K562 (cell line): ENCODE measurements around the gene PPM1E.
"Not testable (repeated sequence)": the region's sequence is repeated elsewhere in the genome, so short reads cannot be mapped to it uniquely, and the experiment has no call there.

Source experiments
- CCNT2 ChIP-seq: IDR thresholded peaks from 2 replicates; pipeline ENCODE4 v1.6.1; 2011; ENCODE audit warnings: borderline replicate concordance, low read depth, mild to moderate bottlenecking, moderate library complexity, mixed read lengths, low read length; ENCODE audit not compliant: insufficient read length; ENCODE audit errors: extremely low read depth
- DIDO1 ChIP-seq: fragments of 450-650 bp; IDR thresholded peaks from 2 replicates; pipeline ENCODE4 v1.6.1; 2016; ENCODE audit warnings: low read depth, missing biosample characterization, missing genetic modification characterization
- LARP7 ChIP-seq: fragments of 450-650 bp; IDR thresholded peaks from 2 replicates; pipeline ENCODE4 v1.6.1; 2016
- MYNN ChIP-seq, 2 experiments: sonication (generic); formaldehyde crosslinking in 1 of 2; IDR thresholded peaks; 2 replicates each; pipeline versions ENCODE4 v1.5.0 to v1.6.1; 2016 to 2020; ENCODE audit warnings: antibody characterized with exemption in 1 of 2, missing genetic modification reagents in 1 of 2
- TF ChIP-seq, protein P1 (sequence below): sonication (generic); formaldehyde crosslinking; IDR thresholded peaks from 2 replicates; pipeline ENCODE4 v1.8.0; 2022; ENCODE audit warnings: mild to moderate bottlenecking, low read depth, missing genetic modification reagents

DNA sequence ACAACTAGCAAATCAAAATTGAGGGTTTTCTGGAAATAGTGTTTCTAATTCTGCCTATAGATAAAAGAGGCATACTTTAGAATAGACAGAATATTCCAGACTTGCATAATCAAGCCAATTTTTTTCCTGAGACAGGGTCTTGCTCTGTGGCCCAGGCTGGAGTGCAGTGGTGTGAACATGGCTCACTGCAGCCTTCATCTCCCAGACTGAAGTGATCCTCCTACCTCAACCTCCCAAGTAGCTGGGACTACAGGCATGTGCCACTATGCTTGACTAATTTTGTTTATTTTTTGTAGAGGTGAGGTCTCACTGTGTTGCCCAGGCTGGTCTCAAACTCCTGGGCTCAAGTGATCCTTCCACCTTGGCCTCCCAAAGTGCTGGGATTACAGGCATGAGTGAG is 6.0 kb upstream of the PPM1E start:
- TF ChIP-seq CCNT2; LARP7; MYNN (IDR thresholded peaks at IDR 0.05); MYNN (CRISPR knock-in tag; IDR thresholded peaks at IDR 0.05); DIDO1 (tag): not testable (repeated sequence)
- TF ChIP-seq, protein P1, sequence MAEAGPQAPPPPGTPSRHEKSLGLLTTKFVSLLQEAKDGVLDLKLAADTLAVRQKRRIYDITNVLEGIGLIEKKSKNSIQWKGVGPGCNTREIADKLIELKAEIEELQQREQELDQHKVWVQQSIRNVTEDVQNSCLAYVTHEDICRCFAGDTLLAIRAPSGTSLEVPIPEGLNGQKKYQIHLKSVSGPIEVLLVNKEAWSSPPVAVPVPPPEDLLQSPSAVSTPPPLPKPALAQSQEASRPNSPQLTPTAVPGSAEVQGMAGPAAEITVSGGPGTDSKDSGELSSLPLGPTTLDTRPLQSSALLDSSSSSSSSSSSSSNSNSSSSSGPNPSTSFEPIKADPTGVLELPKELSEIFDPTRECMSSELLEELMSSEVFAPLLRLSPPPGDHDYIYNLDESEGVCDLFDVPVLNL (CRISPR knock-in tag): not testable (repeated sequence)
